HFF-Myc (cell line): ENCODE measurements around the gene TARDBP.
"Not testable (repeated sequence)": the region's sequence is repeated elsewhere in the genome, so short reads cannot be mapped to it uniquely, and the experiment has no call there.

ENCODE experiments used
- DNase-seq: peaks from one replicate; pipeline ENCODE4 v3.0.0-alpha.2; 2011; ENCODE audit warnings: low read depth; ENCODE audit errors: extremely low read depth
- H3K4me3 ChIP-seq: replicated peaks from 2 replicates; pipeline ENCODE4 v1.5.1; 2011; ENCODE audit warnings: low read depth, mild to moderate bottlenecking, control low read depth, low read length
- TF ChIP-seq, protein P1 (sequence below): IDR thresholded peaks from 2 replicates; pipeline ENCODE4 v1.5.1; 2012; ENCODE audit warnings: mild to moderate bottlenecking, low read depth, low read length, control low read depth; ENCODE audit errors: missing control alignments

TARDBP gene

DNA sequence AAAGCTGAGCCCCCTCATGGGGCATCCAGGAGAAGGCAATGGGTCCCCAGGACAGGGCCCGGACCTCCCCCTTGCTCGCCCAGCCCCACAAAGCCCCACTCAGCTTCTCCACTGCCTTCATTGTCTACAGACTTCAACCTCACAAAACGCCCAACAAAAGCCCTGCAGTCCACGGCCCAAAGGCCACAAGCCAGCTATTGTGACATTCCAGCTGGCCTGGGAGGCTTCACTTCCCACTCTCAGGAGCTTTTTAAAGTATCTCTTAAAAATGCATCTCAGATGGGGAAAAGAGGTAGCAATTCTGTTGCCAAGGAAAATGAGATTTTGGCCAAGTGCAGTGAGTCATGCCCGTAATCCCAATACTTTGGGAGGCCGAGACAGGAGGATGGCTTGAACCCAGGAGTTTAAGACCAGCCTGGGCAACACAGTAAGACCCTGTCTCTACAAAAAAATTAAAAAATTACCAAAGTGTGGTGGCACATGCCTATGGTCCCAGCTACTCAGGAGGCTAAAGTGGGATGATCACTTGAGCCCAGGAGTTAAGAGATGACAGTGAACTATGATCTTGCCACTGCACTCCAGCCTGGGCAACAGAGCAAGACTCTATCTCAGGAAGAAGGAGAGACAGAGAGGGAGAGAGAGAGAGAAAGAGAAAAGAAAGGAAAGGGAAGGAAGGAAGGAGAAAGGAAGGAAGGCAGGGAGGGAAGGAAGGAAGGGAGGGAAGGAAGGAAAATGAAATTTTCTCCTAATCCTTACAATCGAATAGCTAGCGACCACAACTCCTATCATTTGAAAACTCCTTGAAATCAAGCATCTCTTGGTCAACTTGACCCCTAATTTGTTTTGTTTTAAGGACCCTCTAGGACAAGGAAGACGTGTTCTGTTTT, 31.4 kb upstream of the TARDBP start:
- no peak overlapping the region for H3K4me3 ChIP-seq

DNA sequence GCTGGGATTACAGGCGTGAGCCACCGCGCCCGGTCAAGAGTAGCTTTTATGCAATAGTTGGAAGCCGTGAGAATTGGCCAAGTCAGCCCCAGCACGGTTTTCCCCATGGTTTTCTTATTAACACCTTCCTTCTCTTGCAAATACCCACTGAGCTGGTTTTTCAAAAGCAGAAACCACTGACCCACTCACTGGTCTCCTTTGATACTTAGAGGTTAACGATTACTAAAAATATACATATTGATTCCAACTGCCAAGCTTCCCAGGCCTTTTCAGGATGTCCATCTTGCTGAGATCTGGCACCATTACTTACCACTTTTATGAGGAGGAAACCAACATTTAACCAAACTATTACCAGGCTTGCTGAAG, 25.9 kb upstream of the TARDBP start:
- DNase-seq: no peak
- TF ChIP-seq, protein P1, sequence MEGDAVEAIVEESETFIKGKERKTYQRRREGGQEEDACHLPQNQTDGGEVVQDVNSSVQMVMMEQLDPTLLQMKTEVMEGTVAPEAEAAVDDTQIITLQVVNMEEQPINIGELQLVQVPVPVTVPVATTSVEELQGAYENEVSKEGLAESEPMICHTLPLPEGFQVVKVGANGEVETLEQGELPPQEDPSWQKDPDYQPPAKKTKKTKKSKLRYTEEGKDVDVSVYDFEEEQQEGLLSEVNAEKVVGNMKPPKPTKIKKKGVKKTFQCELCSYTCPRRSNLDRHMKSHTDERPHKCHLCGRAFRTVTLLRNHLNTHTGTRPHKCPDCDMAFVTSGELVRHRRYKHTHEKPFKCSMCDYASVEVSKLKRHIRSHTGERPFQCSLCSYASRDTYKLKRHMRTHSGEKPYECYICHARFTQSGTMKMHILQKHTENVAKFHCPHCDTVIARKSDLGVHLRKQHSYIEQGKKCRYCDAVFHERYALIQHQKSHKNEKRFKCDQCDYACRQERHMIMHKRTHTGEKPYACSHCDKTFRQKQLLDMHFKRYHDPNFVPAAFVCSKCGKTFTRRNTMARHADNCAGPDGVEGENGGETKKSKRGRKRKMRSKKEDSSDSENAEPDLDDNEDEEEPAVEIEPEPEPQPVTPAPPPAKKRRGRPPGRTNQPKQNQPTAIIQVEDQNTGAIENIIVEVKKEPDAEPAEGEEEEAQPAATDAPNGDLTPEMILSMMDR: no peak
- no peak overlapping the region for H3K4me3 ChIP-seq

More for the DNA sequence above, 31.4 kb upstream of the TARDBP start:
- no peak for DNase-seq
- TF ChIP-seq, protein P1: no peak

DNA sequence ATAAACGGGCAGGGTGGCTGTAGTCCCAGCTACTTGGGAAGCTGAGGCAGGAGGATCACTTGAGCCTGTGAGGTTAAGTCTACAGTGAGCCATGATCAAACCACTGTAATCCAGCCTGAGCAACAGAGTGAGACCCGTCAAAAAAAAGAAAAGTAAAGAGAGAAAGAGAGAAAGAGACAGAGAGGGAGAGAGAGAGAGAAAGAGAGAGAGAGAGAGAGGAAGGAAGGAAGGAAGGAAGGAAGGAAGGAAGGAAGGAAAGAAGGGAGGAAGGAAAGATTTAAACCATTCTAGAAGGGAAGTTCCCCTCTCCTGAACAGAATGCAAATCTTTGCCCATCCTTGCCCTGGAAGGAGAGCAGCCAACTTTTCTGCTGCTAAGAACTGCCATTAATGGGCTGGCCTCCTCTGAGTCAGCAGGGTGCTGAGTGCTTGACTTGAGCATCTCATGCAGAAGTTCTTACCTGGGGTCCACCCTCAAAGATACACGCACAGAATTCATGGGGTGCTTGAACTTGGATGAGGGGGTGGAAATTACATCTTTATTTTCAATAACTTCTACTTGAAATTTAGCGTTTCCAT, 24.5 kb upstream of the TARDBP start:
- TF ChIP-seq, protein P1: no peak
- no peak for DNase-seq
- H3K4me3 ChIP-seq: no peak overlapping the region

DNA sequence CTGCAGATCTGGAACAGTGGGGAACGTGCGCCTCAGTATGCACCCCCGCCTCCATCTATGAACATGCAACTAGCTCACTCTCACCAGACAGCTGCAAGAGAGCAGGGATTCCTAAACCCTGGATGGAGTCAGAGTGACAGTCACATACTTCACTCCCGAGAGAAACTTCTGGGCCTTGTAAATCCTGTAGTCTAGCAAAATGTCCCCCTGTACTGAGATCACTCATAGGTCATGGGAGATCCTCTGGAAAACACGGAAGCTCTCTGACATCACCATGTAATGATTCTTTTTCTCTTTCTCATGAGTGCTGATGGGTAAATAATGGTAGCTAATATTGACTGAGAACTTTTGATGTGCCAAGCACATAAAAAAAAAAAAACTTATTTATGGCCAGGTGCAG, 23.4 kb upstream of the TARDBP start:
- no peak for DNase-seq
- TF ChIP-seq, protein P1: no peak
- H3K4me3 ChIP-seq: no peak overlapping the region

DNA sequence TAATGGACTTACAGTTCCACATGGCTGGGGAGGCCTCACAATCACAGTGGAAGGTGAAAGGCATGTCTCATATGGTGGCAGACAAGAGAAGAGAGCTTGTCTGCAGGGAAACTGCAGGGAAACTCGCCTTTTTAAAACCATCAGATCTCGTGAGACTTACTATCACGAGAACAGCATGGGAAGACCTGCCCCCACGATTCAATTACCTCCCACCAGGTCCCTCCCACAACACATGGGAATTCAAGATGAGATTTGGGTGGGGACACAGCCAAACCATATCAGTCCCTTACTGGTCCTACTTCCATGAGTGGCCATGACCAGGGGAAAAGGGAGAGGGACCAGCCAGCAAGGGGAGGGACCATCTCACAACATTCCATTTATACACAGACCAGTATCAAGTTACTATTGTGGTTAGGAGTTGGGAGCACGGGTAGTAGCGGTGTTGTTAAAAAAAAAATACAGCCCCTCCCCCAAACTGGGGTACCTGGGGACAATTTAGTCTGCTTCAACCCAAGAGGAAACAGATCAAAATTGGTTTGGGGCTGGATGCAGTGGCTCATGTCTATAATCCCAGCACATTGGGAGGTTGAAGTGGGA, 22.4 kb upstream of the TARDBP start:
- not testable (repeated sequence) for H3K4me3 ChIP-seq, DNase-seq

DNA sequence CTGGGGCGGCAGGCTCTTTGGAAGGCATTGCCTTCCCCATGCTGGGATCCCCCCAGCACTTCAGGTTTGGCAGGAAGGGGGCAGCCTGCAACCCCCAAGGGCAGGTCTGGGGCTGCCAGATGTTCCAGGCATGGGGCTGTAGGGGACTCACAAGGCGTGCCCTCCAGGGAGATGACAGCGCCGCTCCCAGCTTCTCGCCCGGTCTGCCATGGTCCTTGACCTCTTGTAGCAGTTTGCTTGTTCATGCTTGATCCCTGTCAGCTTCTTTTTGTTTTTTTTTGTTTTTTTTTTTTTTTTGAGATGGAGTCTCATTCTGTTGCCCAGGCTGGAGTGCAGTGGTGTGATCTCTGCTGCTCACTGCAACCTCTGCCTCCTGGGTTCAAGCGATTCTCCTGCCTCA, 21.6 kb upstream of the TARDBP start:
- DNase-seq: no peak
- TF ChIP-seq, protein P1: no peak
- H3K4me3 ChIP-seq: no peak overlapping the region

DNA sequence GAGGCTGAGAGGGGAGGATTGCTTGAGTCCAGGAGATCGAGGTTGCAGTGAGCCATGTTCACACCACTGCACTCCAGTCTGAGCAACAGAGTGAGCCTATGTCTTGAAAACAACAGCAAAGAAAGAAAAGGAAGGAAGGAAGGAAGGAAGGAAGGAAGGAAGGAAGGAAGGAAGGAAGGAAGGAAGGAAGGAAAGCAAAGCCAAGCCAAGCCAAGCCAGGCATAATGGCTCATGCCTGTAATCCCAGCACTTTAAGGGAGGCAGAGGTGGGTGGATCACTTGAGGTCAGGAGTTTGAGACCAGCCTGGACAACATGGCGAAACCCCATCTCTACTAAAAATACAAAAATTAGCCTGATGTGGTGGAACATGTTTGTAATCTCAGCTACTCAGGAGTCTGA, 20.4 kb upstream of the TARDBP start:
- DNase-seq, H3K4me3 ChIP-seq: not testable (repeated sequence)
